Esophagus muscularis mucosa (tissue), 4 donors: ENCODE data around the gene BATF2.

ENCODE experiments used
- CTCF ChIP-seq, 3 experiments: fragments of 200-600 bp in 2 of 3; fragments of 450-650 bp in 1 of 3; sonication (generic) in 2 of 3; IDR thresholded peaks; one replicate each; pipeline ENCODE4 v1.5.1; 2017 to 2019; ENCODE audit warnings: antibody characterized with exemption in 3 of 3, mild to moderate bottlenecking in 2 of 3, moderate library complexity in 1 of 3
- EP300 ChIP-seq: sonication (generic); formaldehyde crosslinking; IDR thresholded peaks from one replicate; pipeline ENCODE4 v1.6.1; 2017; ENCODE audit warnings: antibody characterized with exemption
- POLR2A ChIP-seq: fragments of 450-650 bp; IDR thresholded peaks from one replicate; pipeline ENCODE4 v1.6.1; 2017; ENCODE audit warnings: antibody characterized with exemption, moderate library complexity, mild to moderate bottlenecking, low read depth
- POLR2AphosphoS5 ChIP-seq, 2 donors: sonication (generic); formaldehyde crosslinking; IDR thresholded peaks; one replicate each; pipeline ENCODE4 v1.6.1; 2017; ENCODE audit warnings: antibody characterized with exemption in 2 of 2

DNA sequence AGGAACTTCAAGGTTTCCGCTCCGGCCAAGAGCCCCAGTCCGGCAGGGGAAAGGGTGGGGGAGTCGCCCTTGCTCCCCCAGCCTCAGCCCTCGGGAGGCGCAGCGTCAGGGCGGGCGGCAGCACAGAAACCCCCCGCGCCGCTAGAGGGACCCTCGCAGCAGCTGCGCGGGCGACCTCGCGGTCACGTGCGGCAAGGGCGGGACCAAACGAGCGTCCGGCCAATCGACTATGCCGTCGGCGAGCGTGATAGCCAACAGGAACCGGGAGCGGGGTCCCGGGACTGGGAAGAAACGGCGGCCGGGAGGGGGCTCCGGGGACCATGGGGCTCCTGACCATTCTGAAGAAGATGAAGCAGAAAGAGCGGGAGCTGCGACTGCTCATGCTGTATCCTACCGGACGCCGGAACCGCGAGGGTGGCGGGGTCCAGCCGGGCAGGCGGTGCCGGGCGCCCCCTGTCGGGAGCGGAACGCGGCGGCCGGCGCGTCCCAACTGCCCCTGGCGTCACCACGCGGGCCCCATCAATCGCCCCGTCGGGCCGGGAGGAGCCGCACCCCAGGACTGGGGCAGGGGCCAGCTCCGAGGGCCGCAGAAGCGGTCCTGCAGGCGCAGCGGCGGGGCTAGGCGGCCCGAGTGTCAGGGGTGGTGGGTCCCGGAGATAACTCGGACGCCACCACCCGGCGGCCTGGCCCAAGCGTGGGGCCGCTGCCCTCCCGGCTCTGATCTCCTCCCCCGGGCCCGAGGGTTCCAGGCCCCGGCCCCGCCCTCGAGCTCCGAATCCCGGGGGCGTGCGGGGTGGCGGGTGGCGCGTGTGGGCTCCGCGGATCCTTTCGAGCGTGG is 17.3 kb upstream of the BATF2 start, which contains the start of gene ARL2:
- peak; percentile 81 to 87 (median 84) for TF ChIP-seq CTCF (IDR thresholded peaks at IDR 0.05)
- TF ChIP-seq POLR2A, result peak; percentile 31
- TF ChIP-seq POLR2AphosphoS5 (IDR thresholded peaks at IDR 0.05), result peak in 1 of 2 donors; percentile 61
- no peak for TF ChIP-seq EP300
